ENCODE data around the gene TBC1D22A.

- TF ChIP-seq CREB5 (CRISPR knock-in tag; IDR thresholded peaks at IDR 0.05; ENCODE audit: low read depth) (no peak), RARB (CRISPR knock-in tag; IDR thresholded peaks at IDR 0.05) (no peak), PATZ1 (CRISPR knock-in tag; IDR thresholded peaks at IDR 0.05; ENCODE audit: borderline replicate concordance) (no peak), ZNF8 (CRISPR knock-in tag; IDR thresholded peaks at IDR 0.05) (no peak), OSR1 (CRISPR knock-in tag; IDR thresholded peaks at IDR 0.05) (no peak), POU6F1 (CRISPR knock-in tag; IDR thresholded peaks at IDR 0.05; ENCODE audit: borderline replicate concordance, low read depth) (no peak), ZFP3 (CRISPR knock-in tag; IDR thresholded peaks at IDR 0.05) (no peak), TOX (CRISPR knock-in tag; IDR thresholded peaks at IDR 0.05; ENCODE audit: borderline replicate concordance) (no peak)
Measured at GRCh38 chr22:47082505-47082904, 320.1 kb downstream of the TBC1D22A start.
